ENCODE measurements around the gene SARM1.
A peak's percentile ranks its signal among the peaks of the same experiment; 100 is the strongest.

Gene SARM1

GRCh38 chr17:28327709-28328108, 43.8 kb upstream of the SARM1 start:
- peak; percentile 18 for TF ChIP-seq CTCF (conservative IDR thresholded peaks at IDR 0.05; ENCODE audit: control insufficient read depth, insufficient read depth, low read depth, low read length)
- DNase-seq (ENCODE audit: low read depth): peak; percentile 54
- H3K4me3 ChIP-seq (ENCODE audit: control insufficient read depth, low read depth, low read length): no peak overlapping the region

- no peak for DNase-seq (ENCODE audit: low read depth)
- TF ChIP-seq CTCF (conservative IDR thresholded peaks at IDR 0.05; ENCODE audit: control insufficient read depth, insufficient read depth, low read depth, low read length): no peak
- no peak overlapping the region for H3K4me3 ChIP-seq (ENCODE audit: control insufficient read depth, low read depth, low read length)
Measured at GRCh38 chr17:28328325-28328724, 43.2 kb upstream of the SARM1 start.

DNA sequence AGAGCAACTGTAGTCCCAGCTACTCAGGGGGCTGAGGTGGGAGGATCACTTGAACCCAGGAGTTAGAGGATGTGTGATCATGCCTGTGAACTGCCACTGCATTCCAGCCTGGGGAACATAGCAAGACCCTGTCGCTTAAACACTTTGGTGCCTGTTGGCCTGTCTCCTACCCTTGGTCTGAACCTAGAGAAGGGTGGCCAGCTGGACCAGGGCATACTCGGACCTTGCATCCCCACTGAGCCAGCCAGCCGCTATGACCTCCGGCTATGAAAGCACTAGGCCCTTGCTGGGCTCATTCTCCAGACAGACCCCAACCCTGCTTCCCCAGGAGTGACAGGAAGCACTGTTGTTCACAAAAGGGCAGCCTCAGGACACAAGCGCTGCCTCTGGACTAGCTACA, 40.8 kb upstream of the SARM1 start:
- DNase-seq (ENCODE audit: low read depth): no peak
- TF ChIP-seq CTCF (conservative IDR thresholded peaks at IDR 0.05; ENCODE audit: control insufficient read depth, insufficient read depth, low read depth, low read length): no peak
- no peak overlapping the region for H3K4me3 ChIP-seq (ENCODE audit: control insufficient read depth, low read depth, low read length)

GRCh38 chr17:28331891-28332420, 39.5 kb upstream of the SARM1 start:
- no peak for DNase-seq (ENCODE audit: low read depth)
- no peak for TF ChIP-seq CTCF (conservative IDR thresholded peaks at IDR 0.05; ENCODE audit: control insufficient read depth, insufficient read depth, low read depth, low read length)
- H3K4me3 ChIP-seq (ENCODE audit: control insufficient read depth, low read depth, low read length): no peak overlapping the region

DNA sequence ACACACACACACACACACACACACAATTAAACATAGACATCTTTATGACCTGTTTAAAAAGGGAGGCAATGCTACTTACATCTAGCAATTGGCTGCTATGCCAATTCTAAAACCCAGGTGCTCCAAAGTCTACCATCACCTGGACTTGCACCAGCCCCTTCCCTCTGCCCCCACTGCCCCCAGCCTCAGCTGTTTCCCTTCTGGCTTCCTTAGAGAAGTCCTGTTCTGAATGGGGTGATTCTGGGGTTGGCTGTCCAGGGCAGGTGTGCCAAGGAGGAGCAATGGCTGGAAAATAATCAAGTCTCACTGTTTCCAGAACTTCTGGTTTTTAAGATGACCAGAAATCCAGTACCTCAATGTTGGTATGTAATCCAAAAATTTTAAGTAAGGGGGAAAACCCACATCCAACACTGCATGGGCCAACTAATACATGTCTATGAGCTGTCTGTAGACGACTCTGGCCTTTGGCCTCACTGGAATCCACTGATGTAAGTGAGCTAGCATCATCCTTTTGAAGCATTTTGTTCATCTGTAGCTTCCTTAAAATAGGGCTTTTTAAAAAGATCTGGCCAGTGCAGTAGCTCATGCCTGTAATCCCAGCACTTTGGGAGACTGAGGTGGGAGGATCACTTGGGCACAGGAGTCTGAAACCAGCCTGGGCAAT, 38.3 kb upstream of the SARM1 start:
- TF ChIP-seq CTCF (conservative IDR thresholded peaks at IDR 0.05; ENCODE audit: control insufficient read depth, insufficient read depth, low read depth, low read length): no peak
- no peak overlapping the region for H3K4me3 ChIP-seq (ENCODE audit: control insufficient read depth, low read depth, low read length)
- DNase-seq (ENCODE audit: low read depth): no peak

GRCh38 chr17:28334171-28334570, 37.3 kb upstream of the SARM1 start:
- DNase-seq (ENCODE audit: low read depth): peak; percentile 35
- no peak for TF ChIP-seq CTCF (conservative IDR thresholded peaks at IDR 0.05; ENCODE audit: control insufficient read depth, insufficient read depth, low read depth, low read length)
- peak overlapping the region; percentile 97 for H3K4me3 ChIP-seq (ENCODE audit: control insufficient read depth, low read depth, low read length)

All from fibroblast of mammary gland (primary cell).